GM18873 (cell line): ENCODE results near the gene EVI5L.
A peak's percentile ranks its signal among the peaks of the same experiment; 100 is the strongest.
"Not testable (repeated sequence)": the region's sequence is repeated elsewhere in the genome, so short reads cannot be mapped to it uniquely, and the experiment has no call there.

Experiments used
- ATAC-seq: cut with Tn5 transposase; IDR thresholded peaks from one replicate; pipeline ENCODE4 v1.9.1; 2021; ENCODE audit warnings: mild to moderate bottlenecking, moderate library complexity, moderate number of reproducible peaks; ENCODE audit not compliant: unreplicated experiment, low FRiP score

The EVI5L gene

DNA sequence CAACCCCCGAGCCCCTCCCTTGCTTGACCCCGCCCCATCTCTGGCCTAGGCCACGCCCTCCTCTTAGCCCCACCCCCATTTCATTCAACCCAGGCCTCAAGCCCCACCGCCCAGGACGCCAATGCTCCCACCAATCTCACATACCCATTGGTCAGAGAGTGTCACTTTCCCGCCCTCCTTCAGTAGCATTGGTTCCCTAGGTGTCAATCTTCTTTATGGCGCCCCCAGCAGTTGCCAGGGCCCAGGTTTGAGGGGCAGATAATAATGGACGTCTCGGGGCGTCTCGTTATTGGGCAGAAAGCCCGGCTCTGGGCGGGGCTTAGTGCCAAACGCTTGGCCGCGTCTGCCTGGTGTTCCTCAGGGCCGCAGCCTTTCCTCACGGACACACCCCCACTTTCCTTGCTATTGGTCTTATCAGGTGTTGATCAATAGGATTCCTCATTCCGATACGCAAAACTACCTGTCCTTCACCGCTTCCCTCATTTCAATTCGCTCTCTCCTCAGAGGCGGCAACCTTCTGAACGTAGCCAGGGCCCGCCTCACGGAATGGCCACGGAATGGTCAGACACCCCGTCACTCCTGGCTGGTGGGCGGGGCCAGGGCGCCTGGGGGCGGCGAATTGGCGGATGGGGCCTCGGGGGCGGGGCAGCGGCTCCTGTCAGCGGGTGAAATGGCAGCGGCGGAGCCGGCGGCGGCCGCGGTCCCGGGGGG lies at the start of gene EVI5L:
EVI5L (plus strand) TSS at position 658 of the 711 bp plus-strand sequence. CDS start 16,325 bp downstream, outside the sequence.
- peak; percentile 91 for ATAC-seq

DNA sequence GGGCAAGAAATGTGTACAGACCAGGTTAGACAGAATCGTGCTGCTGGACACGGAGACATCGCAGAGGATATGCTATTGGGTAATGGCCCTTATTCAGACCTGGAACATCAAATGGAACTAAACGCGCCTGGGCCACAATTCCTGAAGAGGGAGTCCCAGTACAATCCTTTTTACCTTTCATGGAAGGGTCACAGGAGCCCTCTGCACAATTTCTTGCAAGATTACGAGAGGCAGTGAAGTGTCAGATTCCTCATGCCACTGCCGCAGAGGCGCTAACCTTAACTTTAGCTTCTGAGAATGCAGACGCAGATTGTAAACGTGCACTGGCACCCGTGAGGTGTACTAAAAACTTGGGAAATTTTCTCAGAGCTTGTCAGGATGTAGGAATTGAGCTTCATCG lies 48.9 kb upstream of the EVI5L start:
- ATAC-seq = no peak

GRCh38 chr19:7783991-7784423 lies 46.0 kb upstream of the EVI5L start:
- ATAC-seq = no peak

DNA sequence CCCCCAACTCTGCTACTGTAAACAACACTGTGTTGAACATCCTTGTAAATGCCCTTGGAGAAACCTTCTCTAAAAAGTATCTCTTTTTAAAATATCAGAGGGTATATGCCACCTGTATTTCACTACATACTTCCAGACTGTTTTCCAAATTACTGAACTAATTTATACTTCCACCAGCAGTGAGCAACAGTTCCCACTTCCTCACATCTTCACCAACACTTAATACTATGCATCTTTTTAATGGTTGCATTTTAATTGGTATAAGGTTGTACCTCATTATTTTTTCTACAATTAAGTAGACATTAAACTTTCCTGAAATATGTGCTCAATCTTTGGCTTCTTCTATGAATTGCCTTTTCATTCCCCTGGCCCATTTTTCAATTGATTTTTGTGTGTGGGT lies 45.2 kb upstream of the EVI5L start:
- no peak for ATAC-seq

- ATAC-seq = no peak
These were observed 42.9 kb upstream of the EVI5L start for GRCh38 chr19:7787141-7787540.

DNA sequence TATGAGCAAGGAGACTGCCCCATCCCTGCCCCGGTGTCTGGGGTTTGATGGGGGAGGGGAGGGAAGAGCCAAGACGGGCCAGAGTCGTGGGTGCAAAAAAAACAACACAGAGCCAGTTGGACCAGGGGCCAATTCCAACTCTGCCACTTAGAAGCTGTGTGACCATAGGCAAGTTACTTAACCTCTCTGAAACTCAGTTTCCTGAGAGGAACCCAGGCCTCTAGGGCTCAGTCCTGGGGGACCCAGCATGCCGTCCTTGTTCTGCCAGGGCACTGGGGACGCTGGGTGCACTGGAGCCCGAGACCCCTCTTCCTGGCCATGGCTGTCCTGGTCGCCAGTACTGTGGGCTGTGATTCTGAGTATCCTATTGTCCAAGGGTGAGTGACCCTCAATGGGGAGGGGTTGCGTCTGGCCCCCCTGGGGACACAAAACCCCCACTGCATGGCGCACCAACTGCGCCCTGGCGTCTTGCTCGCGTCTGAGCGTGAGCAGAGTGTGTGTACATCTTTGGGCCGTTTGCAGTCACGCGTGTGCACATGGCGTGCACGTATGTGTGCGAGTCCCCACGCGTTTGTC lies 42.3 kb upstream of the EVI5L start:
- no peak for ATAC-seq

- ATAC-seq = no peak
These were observed 41.7 kb upstream of the EVI5L start for GRCh38 chr19:7788178-7788932.

GRCh38 chr19:7788933-7789323 lies 41.1 kb upstream of the EVI5L start:
- no peak for ATAC-seq

DNA sequence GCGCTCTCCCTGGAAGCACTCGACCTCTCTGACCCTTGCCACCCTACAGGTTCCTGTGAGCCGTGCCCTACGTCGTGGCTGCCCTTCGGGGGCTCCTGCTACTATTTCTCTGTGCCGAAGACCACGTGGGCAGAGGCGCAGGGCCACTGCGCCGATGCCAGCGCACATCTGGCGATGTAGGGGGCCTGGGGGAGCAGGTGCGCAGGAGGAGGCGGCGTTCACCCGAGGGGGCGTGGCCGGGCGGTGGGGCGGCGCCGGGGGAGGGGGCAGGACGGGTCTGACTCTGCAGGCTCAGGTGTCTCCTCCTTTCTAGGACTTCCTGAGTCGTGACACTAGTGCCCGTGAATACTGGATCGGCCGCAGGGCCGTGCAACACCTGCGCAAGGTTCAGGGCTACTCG lies 40.6 kb upstream of the EVI5L start:
- no peak for ATAC-seq

GRCh38 chr19:7790416-7790815 lies 39.6 kb upstream of the EVI5L start:
- no peak for ATAC-seq

DNA sequence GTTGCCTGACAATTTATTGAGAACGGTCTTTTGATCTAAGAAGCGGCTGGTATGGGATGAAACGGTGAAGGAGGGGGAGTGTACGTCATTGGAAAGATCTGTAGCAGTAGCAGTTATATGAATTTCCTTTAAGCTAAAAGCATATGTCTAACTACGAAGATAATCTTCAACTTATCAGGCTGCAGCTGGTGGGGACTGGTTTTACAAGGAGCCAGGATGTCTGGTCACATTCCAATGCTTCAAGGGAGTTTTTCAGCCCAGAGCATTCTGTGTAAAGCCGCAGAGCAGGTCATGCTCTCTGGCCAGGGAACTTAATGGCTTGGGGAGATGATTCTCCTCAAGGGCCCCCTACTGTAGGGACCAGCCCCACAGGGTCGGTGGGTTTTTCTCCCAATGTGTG lies 37.7 kb upstream of the EVI5L start:
- ATAC-seq = no peak

- ATAC-seq = not testable (repeated sequence)
These were observed 37.3 kb upstream of the EVI5L start for GRCh38 chr19:7792701-7793100.

GRCh38 chr19:7793493-7793892 lies 36.5 kb upstream of the EVI5L start:
- no peak for ATAC-seq

DNA sequence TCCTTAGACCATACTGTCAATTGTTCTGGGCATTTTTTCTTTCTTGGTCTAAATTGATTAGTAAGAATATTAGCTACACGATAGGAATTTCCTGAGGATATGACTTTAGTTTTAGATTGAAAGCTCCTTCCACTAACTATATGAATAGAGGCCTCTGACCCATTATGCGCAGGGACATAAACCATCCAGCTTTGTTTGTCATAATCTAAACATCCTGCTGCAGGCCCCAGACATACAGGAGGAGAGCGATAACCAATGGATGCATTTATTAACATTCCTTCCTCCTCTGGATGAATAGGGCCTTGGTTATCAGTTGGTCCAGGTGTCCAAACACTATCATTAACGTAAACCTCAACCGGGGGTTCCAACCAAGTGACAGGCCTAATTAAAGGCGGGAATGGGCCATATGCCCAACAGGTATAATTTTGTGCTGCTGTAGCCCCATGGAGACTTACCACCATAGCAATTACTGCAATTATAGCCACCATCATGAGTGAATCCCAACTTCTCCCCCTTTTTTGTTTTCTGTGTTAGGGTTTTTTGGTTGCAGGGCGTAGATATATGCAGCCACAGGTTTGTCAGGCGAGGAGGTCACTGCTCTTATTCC lies 34.4 kb upstream of the EVI5L start:
- no peak for ATAC-seq

GRCh38 chr19:7799640-7800355 lies 30.2 kb upstream of the EVI5L start:
- no peak for ATAC-seq

DNA sequence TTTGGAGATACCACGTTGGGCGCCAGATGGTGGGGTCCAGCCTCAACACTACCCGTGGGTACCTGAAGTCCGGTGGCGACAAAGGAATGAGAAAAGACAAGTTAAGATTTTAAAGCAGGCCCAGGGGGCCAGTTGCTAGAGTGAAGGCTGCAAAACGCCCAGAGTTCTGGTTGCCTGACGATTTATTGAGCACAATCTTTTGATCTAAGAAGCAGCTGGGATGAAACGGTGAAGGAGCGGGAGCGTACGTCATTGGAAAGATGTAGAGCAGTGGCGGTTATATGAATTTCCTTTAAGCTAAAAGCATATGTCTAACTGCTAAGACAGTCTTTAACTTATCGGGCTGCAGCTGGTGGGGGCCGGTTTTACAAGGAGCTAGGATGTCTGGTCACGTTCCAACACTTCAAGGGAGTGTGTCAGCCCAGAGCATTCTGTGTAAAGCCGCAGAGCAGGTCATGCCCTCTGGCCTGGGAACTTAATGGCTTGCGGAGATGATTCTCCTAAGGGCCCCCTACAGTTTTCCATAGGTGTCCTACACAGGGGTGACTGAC lies 28.9 kb upstream of the EVI5L start:
- no peak for ATAC-seq

GRCh38 chr19:7806234-7806633 lies 23.8 kb upstream of the EVI5L start:
- ATAC-seq = no peak

DNA sequence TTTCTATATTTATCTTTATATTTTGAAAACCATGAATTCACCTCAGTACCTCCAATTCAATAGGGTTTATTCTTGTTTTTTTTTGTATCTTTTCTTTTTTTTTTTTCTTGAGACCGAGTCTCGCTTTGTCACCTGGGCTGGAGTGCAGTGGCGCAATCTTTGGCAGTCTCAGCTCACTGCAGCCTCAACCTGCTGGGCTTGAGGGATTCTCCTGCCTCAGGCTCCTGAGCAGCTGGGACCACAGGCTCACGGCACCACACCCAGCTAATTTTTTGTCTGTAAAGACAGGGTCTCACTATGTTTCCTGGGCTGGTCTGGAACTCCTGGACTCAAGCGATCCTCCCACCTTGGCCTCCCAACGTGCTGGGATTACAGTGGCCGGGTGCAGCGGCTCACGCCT lies 23.1 kb upstream of the EVI5L start:
- no peak for ATAC-seq

DNA sequence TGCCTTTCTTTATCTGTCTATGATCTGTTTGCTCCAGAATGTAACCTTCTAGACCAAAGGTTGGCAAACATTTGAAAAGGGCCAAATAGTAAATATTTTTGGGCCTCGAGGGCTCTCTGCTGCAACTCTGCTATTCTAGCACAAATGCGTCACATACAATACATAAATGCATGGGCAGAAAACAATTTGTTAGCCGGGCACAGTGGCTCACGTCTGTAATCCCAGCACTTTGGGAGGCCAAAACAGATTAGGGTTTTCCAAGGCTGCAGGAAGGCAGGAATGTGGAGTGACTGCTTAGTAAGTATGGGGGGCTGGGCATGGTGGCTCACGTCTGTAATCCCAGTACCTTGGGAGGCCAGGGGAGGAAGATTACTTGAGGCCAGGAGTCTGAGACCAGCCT lies 21.9 kb upstream of the EVI5L start:
- no peak for ATAC-seq

DNA sequence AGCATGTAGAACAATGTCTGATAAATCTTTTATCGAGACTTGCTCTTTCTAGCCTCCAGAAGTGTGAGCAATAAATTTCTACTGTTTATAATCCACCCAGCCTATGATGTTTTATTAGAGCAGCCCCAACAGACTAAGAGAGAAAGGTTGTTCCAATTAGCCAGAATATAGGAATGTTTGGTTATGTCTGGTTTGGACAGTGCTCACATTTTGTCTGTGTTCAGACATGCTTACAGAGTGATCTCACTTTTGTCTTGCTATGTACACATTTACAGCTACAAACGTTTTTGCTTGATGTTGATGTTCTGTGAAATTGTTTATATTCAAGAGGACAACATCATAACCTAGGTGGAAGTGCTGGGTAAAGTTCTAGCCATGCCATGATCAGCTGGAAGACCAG lies 18.0 kb upstream of the EVI5L start:
- no peak for ATAC-seq
